Activated CD8-positive, alpha-beta memory T cell treated with anti-CD3 and anti-CD28 coated beads, Interleukin-2, amount 50 U/mL, for 24 hours (primary cell): Measurements from ENCODE around the gene PON1.

Experiments
- DNase-seq: peaks from one replicate; pipeline ENCODE4 v3.0.0-alpha.2; 2020; ENCODE audit errors: extremely low read depth

PON1 gene

GRCh38 chr7:95317546-95317945, 6.8 kb downstream of the PON1 start:
- no peak for DNase-seq

GRCh38 chr7:95316588-95316987, 7.7 kb downstream of the PON1 start:
- DNase-seq = no peak

- no peak for DNase-seq
Observed at GRCh38 chr7:95312561-95312960, 11.8 kb downstream of the PON1 start.

GRCh38 chr7:95311389-95311788, 12.9 kb downstream of the PON1 start:
- no peak for DNase-seq

- no peak for DNase-seq
Observed at GRCh38 chr7:95309951-95310350, 14.4 kb downstream of the PON1 start.

GRCh38 chr7:95304990-95305389, 19.3 kb downstream of the PON1 start:
- DNase-seq = no peak

- no peak for DNase-seq
Observed at GRCh38 chr7:95303013-95303905, 21.1 kb downstream of the PON1 start.

- DNase-seq = no peak
Observed at GRCh38 chr7:95298091-95298490, 26.2 kb downstream of the PON1 start.

- no peak for DNase-seq
Observed at GRCh38 chr7:95297041-95297440, 27.3 kb downstream of the PON1 start.

GRCh38 chr7:95296456-95296855, 27.9 kb downstream of the PON1 start:
- no peak for DNase-seq

- DNase-seq = no peak
Observed at GRCh38 chr7:95295397-95295796, 28.9 kb downstream of the PON1 start.

GRCh38 chr7:95290166-95290830, 34.0 kb downstream of the PON1 start:
- DNase-seq = no peak

GRCh38 chr7:95286096-95286495, 38.2 kb downstream of the PON1 start:
- DNase-seq = no peak

GRCh38 chr7:95279417-95279816, 44.9 kb downstream of the PON1 start:
- DNase-seq = no peak

GRCh38 chr7:95276114-95276513, 48.2 kb downstream of the PON1 start:
- no peak for DNase-seq

- no peak for DNase-seq
Observed at GRCh38 chr7:95269640-95270039, 54.7 kb downstream of the PON1 start.

GRCh38 chr7:95267754-95268153, 56.6 kb downstream of the PON1 start:
- no peak for DNase-seq

GRCh38 chr7:95265634-95266033, 58.7 kb downstream of the PON1 start:
- DNase-seq = no peak

- no peak for DNase-seq
Observed at GRCh38 chr7:95264363-95264891, 59.9 kb downstream of the PON1 start.

- DNase-seq = no peak
Observed at GRCh38 chr7:95263785-95264362, 60.5 kb downstream of the PON1 start.

- no peak for DNase-seq
Observed at GRCh38 chr7:95262875-95263274, 61.5 kb downstream of the PON1 start.

- DNase-seq = no peak
Observed at GRCh38 chr7:95261895-95262415, 62.4 kb downstream of the PON1 start.
